ENCODE measurements around the gene STT3B.

GRCh38 chr3:31508452-31509146, 24.1 kb upstream of the STT3B start:
- TF ChIP-seq ZNF274 (IDR thresholded peaks at IDR 0.05; ENCODE audit: low read depth, low read length) (no peak), YY1 (IDR thresholded peaks at IDR 0.05; ENCODE audit: insufficient read depth, insufficient read length) (no peak), SUZ12 (IDR thresholded peaks at IDR 0.05; ENCODE audit: extremely low read depth, insufficient read depth, insufficient read length) (no peak)

Data from NT2/D1 (cell line).